Fibroblast of skin of left biceps (primary cell): Measurements from ENCODE around the gene PTX4.

ENCODE experiments used
- DNase-seq, 2 experiments: peaks; one replicate each; pipeline ENCODE4 v3.0.0-alpha.2; 2013; ENCODE audit warnings: low read depth in 2 of 2

PTX4 gene

DNA sequence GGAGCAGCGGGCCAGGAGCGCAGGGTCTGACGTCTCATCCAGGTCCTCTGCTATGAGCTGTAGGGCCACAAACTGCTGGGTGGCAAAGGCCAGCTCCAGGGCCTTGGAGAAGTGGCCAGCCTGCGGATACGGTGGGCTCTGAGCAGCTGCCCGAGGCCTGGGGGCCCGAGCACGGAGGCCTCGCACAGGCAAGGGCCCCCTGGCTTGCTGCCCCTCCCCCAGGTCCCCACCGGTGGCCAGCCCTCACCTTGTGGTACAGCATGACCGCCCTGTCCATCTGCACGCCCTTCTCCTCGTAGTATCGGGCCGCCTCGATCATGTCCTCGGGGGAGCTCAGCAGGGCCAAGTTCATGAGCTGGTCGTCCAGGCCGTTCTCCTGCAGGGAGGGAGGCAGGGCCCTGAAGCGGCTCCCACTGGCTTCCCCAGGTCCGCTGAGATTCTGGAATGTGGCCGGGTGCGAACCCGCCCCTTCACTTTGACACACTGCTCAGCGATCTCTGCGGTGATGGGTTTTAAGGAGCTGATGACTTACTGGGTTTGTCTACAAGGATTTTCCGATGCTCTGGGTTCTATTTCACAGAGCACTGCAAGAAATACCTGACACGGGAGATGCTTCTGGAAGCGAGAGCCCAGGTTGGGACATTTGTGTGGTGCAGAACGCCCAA lies 35.0 kb upstream of the PTX4 start:
- no peak for DNase-seq

DNA sequence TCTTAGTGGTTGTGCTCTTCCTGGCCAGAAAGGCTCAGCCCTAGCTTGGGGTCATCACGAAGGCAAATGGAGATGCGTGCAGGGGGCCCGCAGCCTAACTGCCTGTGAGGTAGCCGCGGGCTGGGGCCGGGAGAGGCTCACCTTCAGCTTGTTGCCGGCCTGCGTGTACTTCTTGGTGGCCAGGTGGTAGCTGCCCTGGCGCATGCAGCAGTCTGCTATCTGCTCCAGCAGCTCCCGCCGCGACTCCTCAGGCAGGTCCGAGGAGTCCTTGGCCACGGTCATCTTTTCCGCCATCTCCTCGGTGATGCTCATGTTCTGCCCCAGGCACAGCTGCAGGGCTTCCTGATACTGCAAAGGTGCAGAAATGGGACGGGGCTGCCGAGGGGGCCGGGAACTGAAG lies 31.7 kb upstream of the PTX4 start:
- DNase-seq, result no peak

DNA sequence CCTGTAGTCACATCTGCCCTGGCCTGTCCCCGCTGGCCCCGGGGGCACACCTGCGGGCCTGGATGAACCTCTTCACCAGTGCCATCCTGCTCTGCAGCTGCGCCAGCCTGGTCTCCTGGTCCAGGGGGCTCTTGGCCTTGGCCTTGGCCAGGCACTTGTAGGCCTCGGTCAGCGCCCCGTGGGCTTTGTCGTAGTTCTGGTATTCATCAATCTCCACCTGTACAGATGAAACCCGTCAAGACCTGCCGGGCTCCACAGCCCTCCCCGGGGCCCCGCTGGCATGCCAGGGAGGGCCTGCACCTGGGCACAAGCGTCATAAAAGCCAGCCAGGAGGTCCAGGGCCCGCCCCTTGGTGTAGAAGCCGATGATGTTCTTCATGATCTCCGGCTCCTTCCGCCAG lies 31.1 kb upstream of the PTX4 start:
- DNase-seq, result no peak

DNA sequence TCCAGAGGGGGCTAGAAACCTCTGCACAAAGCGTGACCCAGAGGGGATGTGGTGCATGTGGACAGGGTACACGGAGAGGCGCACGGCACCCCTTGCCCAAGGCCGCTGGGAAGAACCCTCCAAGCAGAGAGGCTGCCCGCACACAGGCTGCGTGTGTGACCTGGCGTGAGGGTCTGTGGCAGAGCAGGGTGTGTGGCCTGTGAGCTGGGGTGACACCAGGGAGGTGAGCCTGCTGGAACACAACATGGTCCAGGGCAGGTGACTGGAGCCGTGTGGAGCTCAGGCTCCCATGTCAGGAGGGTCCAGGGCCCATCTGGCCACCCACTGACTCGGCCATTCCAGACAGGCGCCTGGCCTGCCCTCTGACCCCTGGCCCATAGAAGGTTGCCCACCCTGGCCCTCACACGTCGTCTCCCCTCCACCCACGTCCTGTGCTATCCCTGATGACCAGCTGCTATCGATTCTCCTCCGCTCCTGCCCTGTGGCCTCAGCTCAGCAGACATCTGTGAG lies 29.9 kb upstream of the PTX4 start:
- DNase-seq, result no peak

DNA sequence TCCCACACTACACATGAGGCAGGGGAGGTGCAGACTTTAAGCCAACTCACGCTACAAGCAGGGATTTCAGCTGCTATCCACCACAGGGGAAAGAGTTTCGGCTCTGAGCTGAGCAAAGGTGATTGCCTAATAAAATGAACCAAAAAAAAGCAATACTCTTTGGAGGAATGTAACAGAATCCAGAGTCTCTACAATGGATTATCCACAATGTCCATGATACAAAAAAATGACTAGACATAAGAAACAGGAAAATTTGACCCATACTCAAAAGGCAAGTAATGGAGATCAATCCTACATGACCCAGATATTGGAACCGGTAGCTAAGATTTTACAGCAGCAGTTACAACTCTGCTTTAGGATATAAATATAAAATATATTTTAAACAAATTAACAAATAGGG lies 25.8 kb upstream of the PTX4 start:
- DNase-seq, result no peak

DNA sequence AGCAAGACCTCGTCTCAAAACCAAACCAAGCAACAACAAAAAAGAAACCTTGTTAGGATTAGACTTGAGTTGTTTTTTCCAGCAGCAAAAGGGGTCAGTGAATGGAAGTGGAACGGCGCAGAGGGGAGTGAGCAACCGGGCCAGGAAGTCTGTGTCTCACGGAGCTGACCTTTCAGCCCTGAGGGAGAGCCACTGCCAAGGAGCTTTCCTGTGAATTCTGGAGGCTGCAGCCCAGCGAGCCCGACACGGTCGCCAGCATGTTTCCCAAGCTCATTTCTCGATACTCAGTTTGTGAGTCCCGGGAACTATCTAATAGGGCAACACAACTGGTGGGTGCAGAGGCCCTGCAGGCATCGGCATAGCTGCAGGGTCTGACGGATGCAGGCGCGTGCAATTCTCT lies 24.0 kb upstream of the PTX4 start:
- no peak for DNase-seq

DNA sequence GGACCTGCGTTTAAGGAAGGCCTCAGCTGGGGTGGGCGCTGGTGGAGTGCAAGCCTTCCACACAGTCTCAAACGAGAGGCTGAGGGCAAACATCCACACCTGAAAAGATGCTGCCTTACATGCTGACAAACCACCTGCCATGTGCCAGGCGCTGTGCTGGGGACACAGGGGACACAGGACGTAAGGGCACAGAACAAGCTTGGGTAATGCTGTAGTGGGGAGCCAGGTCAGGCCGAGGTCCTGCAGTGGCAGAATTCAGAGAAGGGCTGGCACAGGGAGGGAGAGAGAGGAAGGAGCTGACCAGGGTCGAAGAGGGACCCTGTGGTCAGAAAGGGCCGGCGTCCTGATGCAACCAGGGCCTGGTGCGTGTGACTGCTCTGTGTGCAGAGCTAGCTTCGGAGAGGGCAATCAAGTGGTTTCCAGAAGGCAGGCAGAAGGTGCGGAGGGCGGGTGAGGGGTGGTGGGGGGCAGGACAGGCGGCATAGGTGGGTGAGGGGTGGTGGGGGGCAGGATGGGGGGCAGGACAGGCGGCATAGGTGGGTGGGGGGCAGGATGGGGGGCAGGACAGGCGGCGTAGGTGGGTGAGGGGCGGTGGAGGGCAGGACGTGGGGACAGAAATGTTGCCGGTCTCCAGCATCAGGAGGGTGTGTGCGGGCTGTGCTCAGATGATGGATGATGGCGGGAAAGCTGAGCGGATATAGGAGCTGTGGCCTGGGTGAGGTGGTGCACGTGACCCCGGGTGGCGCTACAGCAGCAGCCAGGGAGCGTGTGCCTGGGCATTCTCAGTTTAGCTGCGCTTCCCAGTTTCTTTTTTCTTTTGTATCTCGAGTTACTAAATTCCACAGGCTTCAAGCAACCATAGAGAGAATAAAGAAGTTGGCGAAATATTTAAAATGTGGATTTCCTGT lies 23.2 kb upstream of the PTX4 start:
- DNase-seq, result no peak

DNA sequence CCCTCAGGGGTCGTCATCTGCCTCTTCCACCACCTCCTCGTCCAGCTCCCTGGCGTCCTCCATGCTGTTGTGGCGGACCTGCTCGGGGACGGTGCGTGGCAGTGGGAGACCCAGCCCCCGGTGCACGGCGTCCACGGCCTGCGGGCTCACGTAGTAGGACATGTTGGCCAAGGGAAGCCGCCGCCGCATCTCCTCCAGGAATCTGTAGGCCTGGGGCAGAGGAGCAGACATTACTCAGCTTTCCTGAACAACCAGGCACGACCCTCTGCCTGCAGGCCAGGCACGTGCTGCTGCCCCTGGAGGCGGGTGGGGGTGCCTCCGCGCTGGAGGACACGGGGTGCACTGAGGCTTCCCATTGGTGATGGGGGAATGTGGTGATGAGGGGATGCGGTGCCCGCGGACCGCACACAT lies 22.2 kb upstream of the PTX4 start:
- DNase-seq, result no peak

DNA sequence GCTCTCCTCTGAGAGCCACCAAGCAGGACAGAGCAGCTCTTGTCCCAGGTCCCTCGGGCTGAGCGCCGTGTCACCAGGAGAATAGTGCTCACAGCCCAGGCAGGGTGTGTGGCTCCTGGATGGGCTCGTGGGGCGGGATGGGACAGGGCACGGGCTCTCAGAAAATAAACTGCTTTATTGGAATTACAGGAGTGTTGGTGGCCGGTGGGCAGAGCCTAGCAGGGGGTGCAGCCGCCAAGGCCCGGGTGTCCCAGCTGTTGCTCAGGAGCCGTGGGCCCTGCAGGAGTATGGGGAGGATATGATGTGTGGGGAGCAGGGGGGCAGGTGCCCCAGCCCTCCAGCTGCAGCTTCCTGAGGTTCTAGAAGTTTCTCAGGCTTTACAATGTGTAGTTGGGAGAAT lies 21.5 kb upstream of the PTX4 start:
- DNase-seq, result no peak

DNA sequence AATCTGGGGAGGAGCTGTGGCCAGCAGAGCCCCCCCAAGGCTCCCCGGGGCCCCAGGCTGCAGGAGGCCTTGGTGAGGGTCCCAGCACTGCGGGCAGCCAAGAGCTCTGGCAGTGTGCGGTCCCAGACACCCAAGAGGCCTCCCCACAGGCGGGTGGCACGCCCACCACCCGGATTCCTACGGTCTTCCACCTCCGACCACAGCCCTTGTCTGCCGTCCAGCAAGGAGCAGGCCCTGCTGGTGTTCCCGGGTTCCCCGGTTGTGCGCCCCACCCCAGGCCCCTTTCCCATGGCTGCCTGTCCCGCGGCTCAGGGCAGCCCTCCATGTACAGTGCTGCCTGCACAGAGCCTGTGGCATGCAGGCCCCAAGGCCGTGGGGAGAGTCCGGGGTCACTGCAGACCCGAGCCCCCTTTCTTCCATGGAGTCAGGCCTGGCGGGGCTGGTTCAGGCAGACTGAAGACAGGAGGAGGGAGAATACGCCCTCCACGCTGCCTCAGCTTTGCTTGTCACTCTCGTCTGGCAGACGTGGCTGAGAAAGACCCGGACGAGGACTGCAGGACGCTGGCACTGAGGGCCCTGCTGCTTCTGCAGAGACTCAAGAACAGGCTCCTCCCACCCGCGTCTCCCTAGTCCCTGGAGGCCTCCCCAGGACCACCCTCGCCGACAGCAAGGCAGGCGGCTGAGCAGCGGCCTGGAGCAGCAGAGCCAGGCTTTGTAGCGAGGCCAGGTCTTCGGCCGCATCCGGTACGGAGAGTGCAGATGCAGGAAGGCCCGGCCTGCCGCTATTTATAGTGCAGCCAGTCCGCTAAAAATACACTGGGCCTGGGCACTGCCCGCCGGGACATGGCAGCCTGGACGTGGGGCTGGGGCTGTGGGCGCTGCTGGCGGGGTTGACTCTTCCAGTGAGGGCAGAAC lies 20.8 kb upstream of the PTX4 start:
- DNase-seq, result no peak

DNA sequence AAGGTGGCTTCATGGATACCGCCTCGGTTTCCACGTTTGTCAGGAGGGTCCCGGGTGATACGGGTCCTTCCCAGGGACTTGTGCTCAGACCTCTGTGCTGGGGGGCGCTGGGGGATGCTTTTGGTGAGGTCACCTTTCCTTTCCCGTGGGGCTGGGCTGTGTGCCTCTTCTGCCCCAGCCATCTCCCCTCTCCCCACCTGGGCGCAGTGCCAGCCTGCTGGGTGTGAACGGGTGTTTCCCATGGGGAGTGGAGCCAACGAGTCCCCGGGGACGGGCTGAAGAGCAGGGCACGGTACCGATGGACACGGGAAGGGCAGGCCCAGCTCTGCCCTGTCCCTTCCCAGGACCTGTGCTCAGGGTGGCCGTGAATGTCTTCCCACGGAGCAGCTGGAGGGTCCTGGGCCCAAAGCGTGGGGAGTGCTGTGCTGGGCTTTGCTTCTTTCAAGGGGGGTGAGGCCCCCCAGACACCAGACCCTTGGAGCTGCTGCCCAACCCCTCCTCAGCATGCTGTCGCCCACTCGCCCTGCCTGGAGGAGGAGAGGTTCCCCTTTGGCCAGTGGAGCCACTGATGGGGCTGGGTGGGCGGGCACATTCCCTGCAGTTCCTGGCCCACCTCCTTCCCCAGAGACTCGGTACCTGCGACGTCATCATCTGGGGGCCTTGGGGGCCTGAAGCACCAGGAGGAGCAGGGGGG lies 19.9 kb upstream of the PTX4 start:
- no peak for DNase-seq

DNA sequence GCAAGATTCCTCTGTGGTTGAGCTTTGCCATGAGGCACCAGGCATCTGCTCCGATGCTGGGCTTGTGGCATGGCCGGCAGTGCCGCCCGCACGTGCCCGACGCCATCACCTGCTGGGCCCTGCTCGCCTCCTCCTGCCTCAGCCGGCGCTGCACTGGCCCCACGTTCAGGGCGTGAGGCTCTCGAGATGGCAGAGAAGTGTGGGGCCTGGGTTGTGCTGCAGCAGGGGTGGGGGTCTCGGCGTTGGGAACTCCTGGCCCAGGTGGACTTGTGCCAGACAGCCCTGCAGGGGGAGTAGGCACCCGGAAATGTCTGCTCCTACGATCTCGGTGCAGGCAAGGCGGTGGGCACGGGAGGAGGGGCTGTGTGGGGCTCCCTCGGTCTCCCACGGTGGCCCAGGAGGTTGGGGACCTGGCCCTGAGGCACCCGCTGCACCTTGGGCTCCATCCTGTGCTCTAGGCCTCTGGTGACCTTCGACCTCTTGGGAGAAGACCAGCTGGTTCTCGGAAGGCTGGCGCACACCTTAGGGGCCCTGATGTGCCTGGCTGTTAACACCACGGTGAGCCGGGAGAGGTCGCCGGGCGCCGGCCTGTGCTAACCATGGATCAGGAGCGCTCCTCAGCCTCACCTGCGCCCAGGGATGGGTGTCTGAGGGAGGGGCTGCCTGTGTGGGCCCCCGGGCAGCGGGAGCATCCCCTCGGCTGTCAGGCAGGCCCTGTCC lies 17.9 kb upstream of the PTX4 start:
- DNase-seq, result no peak

DNA sequence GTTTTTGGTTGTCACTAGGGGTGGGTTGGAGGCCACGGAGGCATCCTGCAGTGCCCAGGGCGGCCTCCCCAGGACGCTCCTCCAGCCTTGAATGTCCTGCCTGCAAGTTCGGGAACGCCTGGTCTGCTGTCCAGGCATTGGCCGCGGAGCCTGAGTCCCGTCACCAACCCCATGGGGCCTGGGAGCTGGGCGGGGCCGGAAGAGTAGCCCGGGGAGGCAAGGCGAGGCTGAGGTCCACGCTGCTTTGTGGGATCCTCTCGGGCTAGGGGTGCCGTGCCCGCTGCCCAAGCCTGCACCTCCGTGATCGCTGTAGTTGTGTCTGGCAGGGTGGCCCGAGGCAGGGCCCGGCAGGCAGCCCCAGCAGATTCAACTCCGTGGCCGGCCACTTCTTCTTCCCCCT lies 17.2 kb upstream of the PTX4 start:
- DNase-seq, result no peak

DNA sequence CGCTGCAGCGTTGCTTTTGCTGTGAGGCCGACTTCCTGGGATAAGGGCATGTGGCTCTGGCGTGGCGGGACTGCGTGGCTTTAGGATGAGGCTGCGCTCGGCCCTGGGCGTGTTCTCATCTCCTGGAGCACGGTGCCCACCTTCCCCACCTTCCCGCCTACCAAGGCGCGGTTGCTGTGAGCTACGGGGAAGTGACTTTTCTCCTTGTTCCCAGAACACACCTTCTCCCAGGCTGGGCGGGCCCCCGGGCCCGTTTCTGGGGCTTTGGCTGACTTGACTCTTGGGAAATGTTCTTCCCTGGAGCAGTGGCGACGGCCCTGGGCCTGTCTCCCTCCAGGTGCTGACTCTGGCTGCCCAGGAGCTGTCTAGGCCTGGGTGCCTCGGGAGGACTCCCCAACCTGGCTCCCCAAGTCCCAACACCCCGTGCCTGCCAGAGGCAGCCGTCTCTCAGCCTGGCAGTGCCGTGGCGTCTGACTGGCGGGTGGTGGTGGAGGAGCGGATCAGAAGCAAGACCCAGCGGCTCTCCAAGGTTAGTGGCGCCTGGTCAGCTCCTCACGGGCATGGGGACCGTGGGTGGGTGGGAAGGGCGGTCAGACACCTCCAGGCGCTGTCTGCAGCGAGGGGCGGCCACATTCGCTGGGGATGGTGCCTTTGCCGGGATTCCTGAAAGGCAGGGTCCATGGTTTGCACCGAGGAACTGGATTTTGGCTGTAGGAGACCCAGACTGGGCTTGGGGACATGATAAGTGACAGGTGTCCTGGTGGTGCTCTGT lies 16.5 kb upstream of the PTX4 start:
- no peak for DNase-seq

DNA sequence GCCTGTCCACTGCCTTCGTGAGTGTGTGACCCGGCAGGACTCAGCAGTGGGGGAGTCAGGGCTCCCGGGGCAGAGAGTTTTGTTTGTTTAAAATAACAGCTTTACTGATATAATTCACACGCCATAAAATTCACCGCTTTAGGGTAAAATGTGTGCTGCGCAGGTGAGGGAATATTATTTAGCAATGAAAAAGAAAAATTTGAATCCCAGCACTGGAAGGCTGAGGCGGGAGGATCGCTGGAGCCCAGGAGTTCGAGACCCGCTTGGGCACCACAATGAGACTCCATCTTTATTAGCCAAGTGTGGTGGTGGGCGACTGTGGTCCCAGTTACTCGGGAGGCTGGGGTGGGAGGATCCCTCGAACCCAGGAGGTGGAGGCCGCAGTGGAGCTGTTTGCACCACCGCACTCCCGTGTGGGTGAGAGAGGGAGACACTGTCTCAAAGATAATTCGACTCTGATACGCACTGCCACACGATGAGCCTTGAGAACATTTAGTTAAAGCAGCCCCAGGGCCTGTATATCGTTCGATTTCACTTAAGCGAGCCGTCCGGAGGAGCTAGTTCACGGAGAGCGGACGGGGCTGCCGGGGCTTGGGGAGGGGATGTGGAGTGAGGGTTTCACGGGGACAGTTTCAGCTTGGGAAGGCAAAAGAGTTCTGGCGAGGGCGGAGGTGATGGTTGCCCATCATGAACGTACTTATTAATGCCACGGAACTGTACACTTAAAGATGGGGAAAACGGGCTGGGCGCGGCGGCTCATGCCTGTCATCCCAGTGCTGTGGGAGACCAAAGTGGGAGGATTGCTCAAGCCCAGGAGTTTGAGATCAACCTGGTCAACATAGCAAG lies 14.6 kb upstream of the PTX4 start:
- DNase-seq, result no peak

DNA sequence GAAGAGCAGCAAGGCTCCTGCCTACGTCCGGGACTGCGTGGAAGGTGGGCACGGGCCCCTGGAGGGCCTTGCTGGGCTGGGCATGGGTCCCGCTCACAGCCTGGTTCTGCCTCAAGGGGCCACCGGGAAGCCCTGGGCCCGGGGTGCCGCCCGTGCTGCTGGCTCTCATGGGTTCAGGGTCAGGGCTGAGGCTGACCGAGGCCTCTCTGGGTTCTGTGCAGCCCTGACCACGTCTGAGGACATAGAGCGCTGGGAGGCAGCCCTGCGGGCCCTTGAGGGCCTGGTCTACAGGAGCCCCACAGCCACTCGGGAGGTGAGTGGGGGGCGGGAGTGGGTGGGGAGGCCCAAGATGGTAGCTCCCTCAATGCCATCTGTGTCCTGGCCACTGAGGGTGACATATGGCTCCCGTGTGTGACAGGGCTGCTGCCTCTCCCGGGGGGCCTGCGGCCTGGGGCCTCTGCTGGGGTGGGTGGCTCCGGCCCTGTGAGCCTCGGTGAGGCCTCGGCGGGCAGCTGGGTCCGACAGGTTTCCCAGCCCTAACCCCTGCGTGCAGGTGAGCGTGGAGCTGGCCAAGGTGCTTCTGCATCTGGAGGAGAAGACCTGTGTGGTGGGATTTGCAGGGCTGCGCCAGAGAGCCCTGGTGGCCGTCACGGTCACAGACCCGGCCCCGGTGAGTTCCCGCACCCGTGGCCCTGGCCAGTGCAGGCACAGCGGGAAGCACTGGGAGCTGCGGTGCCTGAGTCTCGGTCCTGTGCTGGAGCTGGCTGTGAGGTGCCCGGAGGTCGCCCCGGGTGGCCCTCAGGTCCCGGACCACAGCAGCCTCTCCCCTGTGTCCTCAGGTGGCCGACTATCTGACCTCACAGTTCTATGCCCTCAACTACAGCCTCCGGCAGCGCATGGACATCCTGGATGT lies 13.6 kb upstream of the PTX4 start:
- no peak for DNase-seq

DNA sequence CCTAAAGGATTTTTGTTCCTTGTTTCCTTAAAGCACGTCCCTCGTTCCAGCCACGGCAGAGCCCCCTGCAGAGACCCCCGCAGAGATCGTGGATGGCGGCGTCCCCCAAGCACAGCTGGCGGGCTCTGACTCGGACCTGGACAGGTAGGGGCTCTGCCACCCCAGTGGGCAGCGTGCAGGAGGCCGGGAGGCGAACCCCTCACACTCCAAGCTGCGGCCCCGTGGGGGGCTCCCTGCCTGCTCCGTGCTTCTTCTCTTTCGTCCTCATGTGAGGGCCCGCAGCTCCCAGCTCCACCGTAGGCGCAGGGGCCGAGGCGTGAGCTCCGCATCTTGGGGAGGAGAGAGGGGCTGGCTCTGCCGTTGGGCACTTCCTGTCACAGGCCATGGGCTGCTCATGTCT lies 12.9 kb upstream of the PTX4 start:
- no peak for DNase-seq
